IgD-negative memory B cell (primary cell): ENCODE data around the gene NAT8L. TPM values are rescaled to one million over a fixed set of nuclear protein-coding genes. Genes with fewer than 3 reads are reported as not detected.

Experiments
- H3K27ac Mint-ChIP-seq, 3 donors: one replicate each; pipeline ENCODE4 v1.8.0; 2020 to 2022; ENCODE audit warnings: mild to moderate bottlenecking in 3 of 3, mixed read lengths in 3 of 3, moderate library complexity in 1 of 3
- H3K27me3 Mint-ChIP-seq: one replicate; pipeline ENCODE4 v1.8.0; 2021; ENCODE audit warnings: mixed read lengths
- H3K36me3 Mint-ChIP-seq: one replicate; pipeline ENCODE4 v1.8.0; 2020; ENCODE audit warnings: mild to moderate bottlenecking, mixed read lengths
- H3K4me1 Mint-ChIP-seq, 3 donors: one replicate each; pipeline ENCODE4 v1.8.0; 2020 to 2022; ENCODE audit warnings: mixed read lengths in 3 of 3, mild to moderate bottlenecking in 1 of 3
- H3K4me3 Mint-ChIP-seq, 4 donors: one replicate each; pipeline ENCODE4 v1.8.0; 2020 to 2022; ENCODE audit warnings: mild to moderate bottlenecking in 4 of 4, mixed read lengths in 4 of 4, moderate library complexity in 3 of 4
- H3K9me3 Mint-ChIP-seq, 3 donors: one replicate each; pipeline ENCODE4 v1.8.0; 2020 to 2021; ENCODE audit warnings: mixed read lengths in 3 of 3, mild to moderate bottlenecking in 1 of 3
- polyA plus RNA-seq: library from polyadenylated mRNA; unstranded; fragments of 300-500 nt; fragmentation: Illumina TruSeq; gene quantifications from one replicate; pipeline ENCODE4 v1.2.3, GENCODE V29; 2021

Gene NAT8L
- polyA plus RNA-seq, 1 donor from 2014 or later, result not detected

DNA sequence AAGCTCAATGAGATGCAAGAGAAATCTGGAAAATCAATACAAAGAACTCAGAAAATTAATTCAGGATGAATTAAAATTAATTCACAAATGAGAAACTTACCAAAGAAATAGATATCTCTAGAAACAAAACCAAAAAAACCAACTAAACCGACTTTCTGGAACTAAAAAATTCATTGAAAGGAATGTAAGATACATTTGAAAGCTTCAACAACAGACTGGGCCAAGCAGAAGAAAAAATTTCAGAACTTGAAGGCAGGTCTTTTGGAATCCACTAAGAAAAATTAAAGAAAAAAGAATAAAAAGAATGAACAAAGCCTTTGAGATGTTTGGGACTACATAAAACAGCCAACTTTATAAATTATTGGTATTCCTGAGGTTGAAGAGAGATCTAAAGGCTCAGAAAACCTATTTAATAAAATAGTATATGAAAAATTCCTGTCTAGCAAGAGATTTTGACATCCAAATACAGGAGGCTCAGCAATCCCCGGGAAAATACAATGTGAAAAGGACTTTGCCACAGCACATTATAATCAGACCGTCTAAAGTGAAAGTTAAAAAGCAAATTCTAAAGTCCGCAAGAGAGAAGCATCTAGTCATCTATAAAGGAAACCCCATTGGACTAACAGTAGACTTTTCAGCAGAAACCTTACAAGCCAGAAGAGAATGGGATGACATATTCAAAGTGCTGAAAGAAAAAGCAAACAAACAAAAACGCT lies 44.2 kb downstream of the NAT8L start:
- peak overlapping the region in 1 of 4 donors; percentile 7 for H3K4me3 Mint-ChIP-seq
- peaks cover 0 to 5% (median 2%) of the 10 kb centered on the region in 3 donors for H3K4me1 Mint-ChIP-seq
- H3K27ac Mint-ChIP-seq, result no peak overlapping the region
- H3K27me3 Mint-ChIP-seq, result peaks cover 5% of the 10 kb centered on the region
- peaks cover 4 to 12% (median 11%) of the 10 kb centered on the region in 3 donors for H3K9me3 Mint-ChIP-seq
- peaks cover 4% of the 10 kb centered on the region for H3K36me3 Mint-ChIP-seq

DNA sequence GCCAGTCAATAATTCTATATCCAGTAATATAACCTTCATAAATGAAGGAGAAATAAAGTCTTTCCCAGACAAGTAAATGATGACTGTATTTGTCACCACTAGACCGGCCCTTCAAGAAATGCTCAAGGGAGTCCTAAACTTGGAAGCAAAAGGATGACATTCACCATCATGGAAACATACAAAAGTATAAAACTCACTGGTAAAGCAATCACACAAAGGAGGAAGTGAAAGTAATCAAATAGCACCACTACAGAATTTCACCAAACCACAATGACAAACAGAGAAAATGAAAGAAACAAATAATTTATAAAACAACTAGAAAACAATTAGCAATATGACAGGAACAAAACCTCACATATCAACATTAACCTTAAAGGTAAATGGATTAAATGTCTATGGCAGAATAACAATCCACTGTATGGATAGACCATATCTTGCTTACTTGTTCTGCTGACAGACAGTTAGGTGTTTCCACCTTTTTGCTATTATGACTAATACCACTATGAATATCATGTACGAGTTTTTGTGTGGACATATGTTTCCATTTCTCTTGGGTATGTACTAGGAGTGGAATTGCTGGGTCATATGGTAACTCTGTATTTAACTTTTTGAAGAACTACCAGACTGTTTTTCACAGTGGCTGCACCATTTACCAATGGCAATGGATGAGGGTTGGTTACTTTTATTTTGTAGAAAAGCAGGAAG lies 44.9 kb downstream of the NAT8L start:
- H3K27ac Mint-ChIP-seq, result no peak overlapping the region
- peak overlapping the region in 1 of 4 donors; percentile 2 for H3K4me3 Mint-ChIP-seq
- H3K36me3 Mint-ChIP-seq, result peaks cover 6% of the 10 kb centered on the region

GRCh38 chr4:2104556-2105345 lies 45.6 kb downstream of the NAT8L start:
- Mint-ChIP-seq H3K27ac (no peak overlapping the region), H3K4me3 (no peak overlapping the region), H3K4me1 (peaks cover 0 to 5% (median 2%) of the 10 kb centered on the region in 3 donors), H3K36me3 (peaks cover 8% of the 10 kb centered on the region), H3K27me3 (peaks cover 11% of the 10 kb centered on the region), H3K9me3 (peaks cover 4 to 13% (median 12%) of the 10 kb centered on the region in 3 donors)

More for the DNA sequence above, 44.9 kb downstream of the NAT8L start:
- peaks cover 4 to 13% (median 12%) of the 10 kb centered on the region in 3 donors for H3K9me3 Mint-ChIP-seq
- peaks cover 10% of the 10 kb centered on the region for H3K27me3 Mint-ChIP-seq
- peaks cover 0 to 5% (median 2%) of the 10 kb centered on the region in 3 donors for H3K4me1 Mint-ChIP-seq

GRCh38 chr4:2105559-2105958 lies 46.4 kb downstream of the NAT8L start:
- Mint-ChIP-seq H3K27ac (no peak overlapping the region), H3K4me3 (no peak overlapping the region), H3K4me1 (peaks cover 0 to 5% (median 2%) of the 10 kb centered on the region in 3 donors), H3K36me3 (peaks cover 11% of the 10 kb centered on the region), H3K9me3 (peaks cover 4 to 13% (median 12%) of the 10 kb centered on the region in 3 donors), H3K27me3 (peaks cover 15% of the 10 kb centered on the region)

DNA sequence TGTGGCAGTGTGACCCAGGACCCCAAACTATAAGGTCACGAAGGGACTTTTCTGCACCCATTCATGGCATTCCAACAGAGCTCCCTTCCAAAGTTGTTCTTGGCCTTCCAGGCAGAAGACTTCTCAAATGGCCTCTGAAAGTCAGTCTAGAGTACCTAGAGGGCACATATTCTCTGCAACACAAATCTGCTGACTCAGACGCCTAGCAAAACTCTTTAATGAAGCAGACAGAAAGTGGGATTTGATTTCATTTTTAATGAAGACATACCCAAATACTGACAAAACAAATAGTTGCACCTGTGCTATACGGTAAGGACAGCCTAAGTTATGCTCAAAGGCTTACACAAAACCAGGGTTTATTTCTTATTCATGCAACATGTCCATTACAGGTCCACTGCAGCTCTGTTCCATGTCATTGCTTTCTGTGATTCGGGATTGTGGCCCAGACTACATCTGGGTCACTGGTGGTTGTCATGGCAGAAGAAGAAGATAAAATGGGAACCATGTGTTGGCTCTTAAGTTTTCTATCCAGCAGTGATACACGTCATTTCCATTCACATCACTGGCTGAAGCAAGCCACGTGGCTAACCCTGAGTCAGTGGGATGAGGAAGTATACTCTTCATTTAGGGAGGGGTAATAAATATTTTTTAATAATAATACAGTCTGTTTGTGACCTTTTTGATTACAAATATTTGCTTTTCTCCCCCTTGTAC lies 57.7 kb downstream of the NAT8L start:
- H3K27me3 Mint-ChIP-seq, result peaks cover 2% of the 10 kb centered on the region
- H3K36me3 Mint-ChIP-seq, result no peaks in the 10 kb centered on the region
- no peak overlapping the region for H3K27ac Mint-ChIP-seq

More for the DNA sequence above, 57.7 kb downstream of the NAT8L start:
- no peak overlapping the region for H3K4me3 Mint-ChIP-seq
- H3K9me3 Mint-ChIP-seq, result peaks cover 0 to 2% (median 0%) of the 10 kb centered on the region in 3 donors
- no peaks in the 10 kb centered on the region for H3K4me1 Mint-ChIP-seq

Other genes with a start within 250 kb of the NAT8L start
- 12.0 TPM for gene LETM1, start 203.2 kb upstream of the NAT8L start, polyA plus RNA-seq
- gene NSD2, start 187.9 kb upstream of the NAT8L start, polyA plus RNA-seq, result 7.4 TPM
- 44.7 TPM for gene NELFA, start 50.4 kb upstream of the NAT8L start, polyA plus RNA-seq
- 21.7 TPM for gene HAUS3, start 182.8 kb downstream of the NAT8L start, polyA plus RNA-seq
- 0.09 TPM for gene POLN, start 182.8 kb downstream of the NAT8L start, polyA plus RNA-seq
- gene MXD4, start 202.8 kb downstream of the NAT8L start, polyA plus RNA-seq, result 31.1 TPM